Gastrocnemius medialis (tissue), 4 donors: ENCODE data around the gene VASN. TPM values are rescaled to one million over a fixed set of nuclear protein-coding genes. Genes with fewer than 3 reads are reported as not detected.
A peak's percentile ranks its signal among the peaks of the same experiment; 100 is the strongest.

ENCODE experiments used
- ATAC-seq, 2 donors: fragments of 150-250 bp; one replicate each; pipeline ENCODE4 v1.9.1; 2016
- DNase-seq, 2 donors: peaks; one replicate each; pipeline ENCODE4 v3.0.0-alpha.2; 2019
- H3K27ac ChIP-seq, 4 donors: fragments of 200-600 bp; sonication (generic); 1 replicate in 1 of 4; 2 replicates in 3 of 4; pipeline ENCODE4 v1.5.1; 2016 to 2018; ENCODE audit warnings: mild to moderate bottlenecking in 2 of 4, moderate library complexity in 1 of 4
- H3K27me3 ChIP-seq, 3 donors: fragments of 200-600 bp; sonication (generic) in 2 of 3; 1 replicate in 1 of 3; 2 replicates in 2 of 3; pipeline versions ENCODE4 v1.5.1 to v1.6.0; 2016 to 2019; ENCODE audit warnings: mild to moderate bottlenecking in 1 of 3, moderate library complexity in 1 of 3
- H3K36me3 ChIP-seq, 2 donors: fragments of 200-600 bp; sonication (generic) in 1 of 2; one replicate each; pipeline ENCODE4 v1.5.1; 2017 to 2018
- H3K4me1 ChIP-seq, 2 donors: fragments of 200-600 bp; sonication (generic) in 1 of 2; one replicate each; pipeline ENCODE4 v1.5.1; 2016 to 2017; ENCODE audit warnings: mild to moderate bottlenecking in 2 of 2
- H3K4me3 ChIP-seq, 4 donors: fragments of 200-600 bp; sonication (generic) in 3 of 4; 1 replicate in 1 of 4; 2 replicates in 3 of 4; pipeline ENCODE4 v1.5.1; 2016 to 2019; ENCODE audit warnings: mild to moderate bottlenecking in 2 of 4
- H3K9me3 ChIP-seq, 3 donors: fragments of 200-600 bp; sonication (generic) in 2 of 3; 1 replicate in 1 of 3; 2 replicates in 2 of 3; pipeline ENCODE4 v1.5.1; 2016 to 2019
- CTCF ChIP-seq, 5 experiments: fragments of 450-650 bp in 3 of 5; fragments of 200-600 bp in 2 of 5; sonication (generic) in 2 of 5; IDR thresholded peaks in 4 of 5; conservative IDR thresholded peaks in 1 of 5; 1 replicate in 4 of 5; 2 replicates in 1 of 5; pipeline ENCODE4 v1.5.1; 2016 to 2019; ENCODE audit warnings: antibody characterized with exemption in 5 of 5, mild to moderate bottlenecking in 3 of 5, moderate library complexity in 3 of 5
- POLR2A ChIP-seq, 2 donors: fragments of 450-650 bp; IDR thresholded peaks; one replicate each; pipeline ENCODE4 v1.6.1; 2017; ENCODE audit warnings: antibody characterized with exemption in 2 of 2, mild to moderate bottlenecking in 2 of 2, moderate library complexity in 2 of 2
- in situ Hi-C, 4 donors: fragments of 200-750 bp; cut with MboI; loops; one replicate each; pipeline versions ENCODE4 v1.15.0 to v1.8.0; 2017; ENCODE audit warnings: low sequenced_read_pairs in 4 of 4
- intact Hi-C: fragments of 100-400 bp; cut with DNase I; formaldehyde crosslinking; loops from one replicate; pipeline ENCODE4 v1.15.1; 2023; ENCODE audit warnings: low total_unique reads
- total RNA-seq, 4 donors: library from RNA; depleted of rRNA; stranded (reverse); fragments of >200 nt; gene quantifications; one replicate each; pipeline versions ENCODE4 v1.1.0 to v1.2.3, GENCODE V29; 2016

Gene VASN
- total RNA-seq, 4 donors from 2014 or later, result 2.4 to 12.8 (median 3.7) TPM

- Histone ChIP-seq H3K4me3 (no peak overlapping the region), H3K36me3 (peaks cover 0 to 20% of the 10 kb centered on the region in 2 donors), H3K9me3 (no peaks in the 10 kb centered on the region), H3K4me1 (peaks cover 0 to 5% of the 10 kb centered on the region in 2 donors), H3K27ac (no peak overlapping the region), H3K27me3 (no peaks in the 10 kb centered on the region)
- TF ChIP-seq POLR2A (IDR thresholded peaks at IDR 0.05) (no peak), CTCF (IDR thresholded peaks at IDR 0.05 in 4 of 5, conservative IDR thresholded peaks at IDR 0.05 in 1 of 5) (no peak)
- DNase-seq, result no peak
- intact Hi-C loops (loop anchor here (10.0 kb wide), 1 partner anchor 133 kb away; no protein-coding TSS in a partner anchor), in situ Hi-C loops (loop anchor here in 1 of 4 donors (25.0 kb wide), 1 partner anchor 150 kb away; no protein-coding TSS in a partner anchor)
- no peak for ATAC-seq
These were observed 34.0 kb upstream of the VASN start for GRCh38 chr16:4337540-4338088.

DNA sequence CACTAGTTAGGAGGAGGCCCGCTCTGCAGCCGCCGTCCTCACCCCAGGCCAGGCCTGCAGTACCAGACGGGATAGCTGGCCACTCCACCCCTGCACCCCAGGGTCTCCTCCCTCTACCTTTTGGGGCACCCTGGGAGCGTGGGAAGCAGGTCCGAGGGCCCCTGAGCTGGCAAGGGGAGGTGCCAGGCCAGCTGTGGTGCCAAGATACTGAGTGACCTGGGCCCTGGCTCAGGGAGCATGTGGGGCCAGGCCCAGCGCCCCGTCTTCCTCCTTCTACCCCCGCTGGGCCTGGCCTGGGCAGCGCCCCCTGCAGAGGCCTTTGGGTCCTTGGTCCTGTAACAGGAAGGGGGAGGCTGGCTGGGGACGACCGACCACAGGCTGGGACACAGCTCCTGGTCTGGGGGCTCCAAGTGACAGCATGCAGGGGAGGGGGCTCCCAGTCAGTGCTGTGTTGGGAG lies 33.5 kb upstream of the VASN start:
- intact Hi-C loops, result loop anchor here (10.0 kb wide), 1 partner anchor 133 kb away; no protein-coding TSS in a partner anchor
- in situ Hi-C loops, result loop anchor here in 1 of 4 donors (25.0 kb wide), 1 partner anchor 151 kb away; no protein-coding TSS in a partner anchor
- H3K4me3 ChIP-seq, result no peak overlapping the region
- H3K4me1 ChIP-seq, result peaks cover 0 to 5% of the 10 kb centered on the region in 2 donors
- H3K27me3 ChIP-seq, result no peaks in the 10 kb centered on the region
- ATAC-seq (no peak), DNase-seq (no peak)
- no peaks in the 10 kb centered on the region for H3K9me3 ChIP-seq
- peaks cover 0 to 20% of the 10 kb centered on the region in 2 donors for H3K36me3 ChIP-seq
- H3K27ac ChIP-seq, result no peak overlapping the region
- TF ChIP-seq POLR2A (IDR thresholded peaks at IDR 0.05) (no peak), CTCF (IDR thresholded peaks at IDR 0.05 in 4 of 5, conservative IDR thresholded peaks at IDR 0.05 in 1 of 5) (no peak)

DNA sequence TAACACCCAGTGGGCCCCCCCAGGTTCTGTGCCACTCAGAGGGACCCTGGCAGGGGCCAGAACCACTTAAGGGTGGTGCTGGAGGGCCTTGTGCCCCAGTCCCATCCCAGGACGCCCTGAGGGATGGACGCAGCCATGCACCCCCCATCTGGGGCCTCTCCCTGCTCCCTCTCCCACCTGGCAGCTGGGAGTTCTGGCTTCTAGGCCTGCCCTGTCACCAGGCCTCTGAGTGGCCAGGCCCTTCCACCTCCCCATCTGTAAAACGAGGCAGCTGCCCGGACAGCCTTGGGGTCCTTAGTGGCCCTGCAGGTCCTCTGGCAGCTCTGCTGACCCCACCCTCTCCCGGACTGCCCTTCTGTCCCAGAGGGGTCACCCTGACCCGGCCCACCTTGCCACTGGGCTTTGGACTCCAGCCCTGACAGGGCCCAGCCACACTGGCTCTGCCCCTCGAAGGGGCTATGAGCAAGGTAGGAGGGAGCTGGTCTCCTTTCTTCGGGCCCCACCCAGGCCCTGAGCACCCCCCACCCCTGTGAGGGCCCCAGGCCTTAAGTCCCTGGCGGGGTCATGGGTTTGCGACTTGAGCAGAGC lies 32.8 kb upstream of the VASN start:
- intact Hi-C loops (loop anchor here (10.0 kb wide), 1 partner anchor 134 kb away; no protein-coding TSS in a partner anchor), in situ Hi-C loops (loop anchor here in 1 of 4 donors (25.0 kb wide), 1 partner anchor 152 kb away; no protein-coding TSS in a partner anchor)
- Histone ChIP-seq H3K27me3 (no peaks in the 10 kb centered on the region), H3K9me3 (no peaks in the 10 kb centered on the region), H3K4me3 (no peak overlapping the region), H3K27ac (no peak overlapping the region), H3K4me1 (peaks cover 3 to 5% of the 10 kb centered on the region in 2 donors), H3K36me3 (peaks cover 0 to 20% of the 10 kb centered on the region in 2 donors)
- ATAC-seq, result no peak
- no peak for TF ChIP-seq POLR2A (IDR thresholded peaks at IDR 0.05)
- no peak for TF ChIP-seq CTCF (IDR thresholded peaks at IDR 0.05 in 4 of 5, conservative IDR thresholded peaks at IDR 0.05 in 1 of 5)
- DNase-seq, result no peak

DNA sequence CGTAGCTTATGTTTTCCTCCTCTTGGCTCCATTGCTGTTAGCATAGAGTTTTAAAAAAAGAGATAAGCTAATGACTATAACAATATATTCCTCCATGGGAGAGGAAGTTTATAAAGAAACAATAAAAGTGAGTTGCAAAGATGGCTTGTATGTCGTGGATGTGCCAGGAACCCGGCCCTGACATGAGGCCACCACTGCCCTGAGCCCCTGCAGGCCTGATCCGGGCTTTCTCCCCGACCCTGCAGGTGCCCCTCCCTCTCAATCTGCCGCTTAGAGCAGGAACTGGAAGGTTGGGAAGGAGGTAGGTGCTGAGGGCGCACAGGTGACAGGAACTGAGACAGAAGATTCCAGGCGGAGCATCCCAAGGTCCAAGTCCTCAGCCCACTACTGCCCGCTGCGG lies 32.2 kb upstream of the VASN start:
- H3K4me3 ChIP-seq, result no peak overlapping the region
- TF ChIP-seq CTCF (IDR thresholded peaks at IDR 0.05 in 4 of 5, conservative IDR thresholded peaks at IDR 0.05 in 1 of 5), result no peak
- no peak for TF ChIP-seq POLR2A (IDR thresholded peaks at IDR 0.05)
- intact Hi-C loops, result loop anchor here (10.0 kb wide), 1 partner anchor 135 kb away; no protein-coding TSS in a partner anchor
- no peaks in the 10 kb centered on the region for H3K9me3 ChIP-seq
- in situ Hi-C loops, result loop anchor here in 1 of 4 donors (25.0 kb wide), 1 partner anchor 152 kb away; no protein-coding TSS in a partner anchor
- peaks cover 0 to 20% of the 10 kb centered on the region in 2 donors for H3K36me3 ChIP-seq
- H3K27me3 ChIP-seq, result no peaks in the 10 kb centered on the region
- ATAC-seq (no peak), DNase-seq (no peak)
- H3K27ac ChIP-seq, result peak overlapping the region in 2 of 4 donors; percentile 14 to 38
- peaks cover 4 to 5% of the 10 kb centered on the region in 2 donors for H3K4me1 ChIP-seq
